RWPE1 (cell line): ENCODE results near the gene TMEM151A.

ENCODE experiments used
- CTCF ChIA-PET: fragments of 350-600 bp; sonication (Branson Sonifier 250); formaldehyde crosslinking; extraction: SDS; loops from one replicate; lab custom pipeline; 2021; lab: Yijun Ruan, JAX
- POLR2A ChIA-PET: fragments of 400-600 bp; formaldehyde crosslinking; extraction: SDS; loops from one replicate; lab custom pipeline; 2020; ENCODE audit warnings: antibody characterized with exemption; ENCODE audit not compliant: low non-redundant PET; lab: Yijun Ruan, JAX
- DNase-seq: peaks from one replicate; pipeline ENCODE4 v3.0.0; 2012; ENCODE audit warnings: low spot score
- H3K27ac ChIP-seq: fragments of 450-650 bp; 2 replicates; pipeline ENCODE4 v1.5.1; 2017
- TF ChIP-seq, protein P1 (sequence below): fragments of 450-650 bp; conservative IDR thresholded peaks from 2 replicates; pipeline ENCODE4 v1.5.1; 2017; ENCODE audit warnings: low read depth, mild to moderate bottlenecking

The TMEM151A gene

DNA sequence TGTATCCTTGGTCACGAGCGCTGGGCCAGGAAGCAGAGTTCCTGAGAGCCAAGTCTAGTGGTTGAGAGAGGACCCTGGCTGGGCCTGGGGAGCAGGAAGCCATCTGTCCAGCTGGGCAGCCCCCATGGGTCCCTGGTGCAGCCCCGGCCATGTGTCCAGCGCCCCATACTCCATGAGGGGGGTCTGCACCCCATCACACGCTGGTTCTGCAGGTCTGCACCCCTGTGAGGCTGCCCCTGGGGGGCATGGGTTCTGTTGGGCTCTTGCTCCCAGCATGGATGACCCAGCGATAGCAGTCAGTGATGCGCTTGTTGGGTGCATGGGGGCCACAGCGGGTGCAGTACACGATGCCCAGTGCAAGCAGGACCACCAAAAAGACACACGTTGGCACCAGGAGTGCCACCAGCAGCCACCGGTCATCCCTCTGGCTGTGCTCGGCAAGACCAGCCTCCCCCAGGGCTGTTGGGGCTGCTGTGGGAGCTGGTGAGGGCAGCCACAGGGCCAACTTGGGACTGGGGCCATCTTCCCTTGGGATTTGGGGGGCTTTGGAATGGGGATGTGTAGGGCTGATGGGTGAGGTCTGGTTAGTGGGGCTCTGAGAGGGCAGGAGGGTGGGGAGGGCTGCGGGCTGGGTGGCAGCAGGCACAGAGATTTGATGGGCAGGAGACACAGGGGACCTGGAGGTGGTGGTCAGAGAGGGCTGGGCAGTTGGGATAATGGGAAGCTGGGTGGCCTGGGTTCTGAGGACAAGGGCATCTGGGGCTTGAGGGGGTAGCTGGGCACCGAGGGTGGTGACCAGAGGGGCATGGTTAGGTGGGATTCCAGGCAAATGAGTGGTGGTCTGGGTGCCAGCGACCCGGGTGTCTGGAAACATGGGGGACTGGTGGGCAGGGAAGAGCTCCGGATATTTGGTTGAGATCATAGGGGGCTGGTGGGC, 23.1 kb downstream of the TMEM151A start:
- TF ChIP-seq, protein P1, sequence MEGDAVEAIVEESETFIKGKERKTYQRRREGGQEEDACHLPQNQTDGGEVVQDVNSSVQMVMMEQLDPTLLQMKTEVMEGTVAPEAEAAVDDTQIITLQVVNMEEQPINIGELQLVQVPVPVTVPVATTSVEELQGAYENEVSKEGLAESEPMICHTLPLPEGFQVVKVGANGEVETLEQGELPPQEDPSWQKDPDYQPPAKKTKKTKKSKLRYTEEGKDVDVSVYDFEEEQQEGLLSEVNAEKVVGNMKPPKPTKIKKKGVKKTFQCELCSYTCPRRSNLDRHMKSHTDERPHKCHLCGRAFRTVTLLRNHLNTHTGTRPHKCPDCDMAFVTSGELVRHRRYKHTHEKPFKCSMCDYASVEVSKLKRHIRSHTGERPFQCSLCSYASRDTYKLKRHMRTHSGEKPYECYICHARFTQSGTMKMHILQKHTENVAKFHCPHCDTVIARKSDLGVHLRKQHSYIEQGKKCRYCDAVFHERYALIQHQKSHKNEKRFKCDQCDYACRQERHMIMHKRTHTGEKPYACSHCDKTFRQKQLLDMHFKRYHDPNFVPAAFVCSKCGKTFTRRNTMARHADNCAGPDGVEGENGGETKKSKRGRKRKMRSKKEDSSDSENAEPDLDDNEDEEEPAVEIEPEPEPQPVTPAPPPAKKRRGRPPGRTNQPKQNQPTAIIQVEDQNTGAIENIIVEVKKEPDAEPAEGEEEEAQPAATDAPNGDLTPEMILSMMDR = no peak
- peak overlapping the region; percentile 93 for H3K27ac ChIP-seq
- no peak for DNase-seq
- CTCF ChIA-PET = interaction anchor here (1.0 to 1.1 kb wide), 2 partner anchors 14 to 75 kb away, joined by 3 read pairs; no protein-coding TSS in a partner anchor
- POLR2A ChIA-PET = no interaction called here

DNA sequence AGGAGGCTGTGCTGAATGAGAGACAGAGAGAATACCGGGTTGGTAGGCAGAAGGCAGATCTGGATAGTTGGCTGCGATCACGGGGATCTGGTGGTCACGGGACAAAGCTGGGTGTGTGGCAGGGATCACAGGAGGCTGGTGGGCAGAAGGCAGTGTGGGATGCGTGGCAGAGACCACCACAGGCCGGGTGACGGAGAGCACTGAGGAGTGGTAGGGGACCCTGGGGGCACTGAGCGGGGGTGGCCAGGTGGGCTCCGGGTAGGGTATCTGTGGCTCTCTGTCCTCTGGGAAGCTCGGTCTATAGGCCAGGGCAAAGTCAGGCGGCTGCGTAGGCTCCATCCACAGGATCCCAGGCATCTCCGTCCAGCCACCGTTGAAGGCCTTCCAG, 23.8 kb downstream of the TMEM151A start:
- POLR2A ChIA-PET = no interaction called here
- peak overlapping the region; percentile 93 for H3K27ac ChIP-seq
- CTCF ChIA-PET = interaction anchor here (0.6 to 1.1 kb wide), 2 partner anchors 13 to 29 kb away, joined by 3 read pairs; no protein-coding TSS in a partner anchor
- TF ChIP-seq, protein P1 = no peak
- no peak for DNase-seq

DNA sequence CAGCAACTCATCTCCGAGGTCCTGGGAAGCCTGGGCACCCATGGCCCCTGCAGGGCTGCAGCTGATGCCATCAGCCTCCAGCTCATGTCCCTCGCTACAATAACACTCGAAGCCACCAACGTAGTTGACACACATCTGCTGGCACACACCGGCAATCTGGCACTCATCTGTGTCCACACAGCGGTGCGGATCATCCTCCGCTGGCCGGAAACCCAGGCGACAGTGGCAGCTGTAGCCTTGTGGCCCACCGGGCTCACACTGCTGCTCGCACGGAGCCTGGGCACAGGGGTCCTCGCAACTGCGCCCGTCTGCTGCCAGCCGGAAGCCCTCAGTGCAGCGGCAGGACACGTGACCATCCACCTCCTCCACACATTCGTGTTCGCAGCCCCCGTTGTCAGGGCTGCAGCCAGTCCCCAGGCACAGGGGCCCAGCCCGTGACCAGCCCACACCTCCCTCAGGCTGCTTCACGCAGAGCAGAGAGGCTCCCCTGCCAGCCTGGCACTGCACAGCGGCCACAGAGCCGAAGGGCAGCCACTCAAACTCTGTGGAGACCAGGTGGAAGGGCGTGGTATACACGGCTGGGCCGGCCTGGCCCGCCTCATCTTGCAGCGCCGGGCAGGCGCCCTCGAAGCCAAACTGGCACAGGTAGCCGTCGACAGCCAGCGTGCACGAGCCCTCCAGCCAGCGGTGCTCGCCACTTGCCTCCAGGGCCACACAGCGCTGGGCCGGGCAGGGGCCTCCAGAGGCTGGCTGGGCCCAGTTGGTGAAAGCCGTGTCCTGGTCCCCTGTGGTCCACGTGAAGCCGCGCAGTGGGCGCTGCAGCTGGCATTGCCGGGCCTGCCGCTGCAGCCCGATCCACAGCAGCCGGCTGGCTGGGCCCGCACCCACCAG, 24.5 kb downstream of the TMEM151A start:
- H3K27ac ChIP-seq = peak overlapping the region; percentile 93
- ChIA-PET CTCF (interaction anchor here (0.6 to 1.1 kb wide), 4 partner anchors 13 to 70 kb away, joined by 3 to 4 read pairs (median 3); no protein-coding TSS in a partner anchor), POLR2A (no interaction called here)
- DNase-seq = no peak
- TF ChIP-seq, protein P1 = no peak

DNA sequence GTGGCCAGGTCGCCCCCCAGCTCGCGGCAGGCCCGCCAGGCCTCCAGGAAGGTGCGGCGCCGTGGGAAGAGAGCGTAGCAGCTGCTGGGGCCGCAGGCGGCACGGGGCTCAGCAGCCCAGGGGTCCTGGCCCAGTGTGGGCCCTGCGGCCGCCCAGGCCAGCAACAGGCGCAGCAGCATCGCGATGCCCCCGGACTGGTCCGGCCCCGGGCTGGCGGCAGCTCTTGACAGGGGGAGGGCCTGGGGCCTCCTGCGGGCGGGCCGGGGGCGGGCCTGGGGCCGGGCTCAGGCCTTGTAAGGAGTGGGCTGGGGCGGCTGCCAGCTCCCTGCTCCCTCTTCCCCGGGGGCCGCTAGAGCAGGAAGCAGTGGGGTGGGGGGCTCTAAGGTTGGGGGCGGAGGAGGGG, 25.2 kb downstream of the TMEM151A start, which contains the start of gene CD248:
Gene CD248 (minus strand): TSS at position 196 of the 403 bp plus-strand sequence. CDS start 17 bp downstream, at position 179.
- POLR2A ChIA-PET = no interaction called here

DNA sequence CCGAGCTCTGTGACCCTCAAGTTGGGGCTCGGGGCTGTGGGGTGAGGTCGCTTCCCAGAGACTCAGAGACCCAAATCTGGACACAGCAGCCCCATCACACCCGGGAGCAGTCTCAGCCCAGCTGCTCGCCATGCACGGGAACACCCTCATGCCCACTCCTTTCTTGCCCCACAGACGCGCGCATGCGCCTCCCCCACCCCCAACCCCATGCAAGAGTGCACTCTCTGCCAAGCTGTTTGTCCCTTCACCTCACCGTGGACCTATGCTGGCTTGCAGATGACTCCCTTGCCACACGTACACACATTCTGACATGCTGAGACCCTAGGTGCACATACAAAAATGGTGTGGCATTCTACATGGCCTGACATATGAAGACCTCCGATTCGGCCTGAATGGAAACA, 25.6 kb downstream of the TMEM151A start:
- TF ChIP-seq, protein P1 = no peak
- ChIA-PET POLR2A (no interaction called here), CTCF (interaction anchor here (0.8 to 0.9 kb wide), 2 partner anchors 12 to 69 kb away, joined by 3 to 4 read pairs; no protein-coding TSS in a partner anchor)
- DNase-seq = no peak
- peak overlapping the region; percentile 93 for H3K27ac ChIP-seq

More for the DNA sequence above, 25.2 kb downstream of the TMEM151A start, which contains the start of gene CD248:
- no peak for DNase-seq
- H3K27ac ChIP-seq = peak within 1 kb of the TSS; percentile 93
- CTCF ChIA-PET = interaction anchor here (0.8 to 0.9 kb wide), 2 partner anchors 12 to 69 kb away, joined by 3 to 4 read pairs; no protein-coding TSS in a partner anchor
- TF ChIP-seq, protein P1 = no peak
